ENCODE measurements around the gene FBXO34. TPM values are rescaled to one million over a fixed set of nuclear protein-coding genes. Genes with fewer than 3 reads are reported as not detected.

Gene FBXO34
- total RNA-seq, 1 experiment from 2014 or later = 13.9 TPM

GRCh38 chr14:55245657-55246268 lies 25.5 kb upstream of the FBXO34 start:
- peaks cover 19% of the 10 kb centered on the region for H3K27me3 Mint-ChIP-seq (ENCODE audit: low read depth)
- H3K27ac Mint-ChIP-seq = no peak overlapping the region
- ChIA-PET POLR2A (no interaction called here), CTCF (interaction anchor here (0.6 to 2.5 kb wide), 10 partner anchors 10 to 1592 kb away, joined by 3 to 7 read pairs (median 4); no protein-coding TSS in a partner anchor)
- no peaks in the 10 kb centered on the region for H3K9me3 Mint-ChIP-seq
- TF ChIP-seq HMGXB4 (CRISPR knock-in tag; IDR thresholded peaks at IDR 0.05) (no peak), IRF1 (CRISPR knock-in tag; IDR thresholded peaks at IDR 0.05) (no peak), ZNF396 (CRISPR knock-in tag; IDR thresholded peaks at IDR 0.05; ENCODE audit: borderline replicate concordance) (no peak), JAZF1 (CRISPR knock-in tag; IDR thresholded peaks at IDR 0.05) (no peak), PRDM15 (CRISPR knock-in tag; IDR thresholded peaks at IDR 0.05) (no peak)
- ATAC-seq (no peak; the same call in 1 of the 2 replicates), DNase-seq (ENCODE audit: low spot score) (no peak)
- no peak overlapping the region for H3K4me3 Mint-ChIP-seq
- peaks cover 8% of the 10 kb centered on the region; the same call in 1 of the 2 replicates for H3K4me1 Mint-ChIP-seq
- H3K36me3 Mint-ChIP-seq = no peaks in the 10 kb centered on the region

- ChIA-PET POLR2A (no interaction called here), CTCF (no interaction called here)
- Mint-ChIP-seq H3K27me3 (ENCODE audit: low read depth) (peaks cover 5% of the 10 kb centered on the region), H3K4me1 (peaks cover 3% of the 10 kb centered on the region; the same call in 1 of the 2 replicates), H3K9me3 (no peaks in the 10 kb centered on the region), H3K4me3 (no peak overlapping the region), H3K27ac (no peak overlapping the region), H3K36me3 (no peaks in the 10 kb centered on the region)
- ATAC-seq (no peak), DNase-seq (ENCODE audit: low spot score) (no peak)
- TF ChIP-seq ZNF671 (CRISPR knock-in tag; IDR thresholded peaks at IDR 0.05) (no peak), NFYB (CRISPR knock-in tag; conservative IDR thresholded peaks at IDR 0.05; ENCODE audit: low read depth) (no peak), NFE2L1 (CRISPR knock-in tag; IDR thresholded peaks at IDR 0.05) (no peak), ATF6 (CRISPR knock-in tag; IDR thresholded peaks at IDR 0.05) (no peak), ERG (CRISPR knock-in tag; IDR thresholded peaks at IDR 0.05) (no peak), AR (CRISPR knock-in tag; IDR thresholded peaks at IDR 0.05) (no peak), SP1 (CRISPR knock-in tag; conservative IDR thresholded peaks at IDR 0.05) (no peak), ARID4B (CRISPR knock-in tag; IDR thresholded peaks at IDR 0.05; ENCODE audit: borderline replicate concordance) (no peak)
Measured at GRCh38 chr14:55248411-55248810, 22.8 kb upstream of the FBXO34 start.
